Endothelial cell of hepatic sinusoid (primary cell): ENCODE results near the gene AGBL4.

ENCODE experiments used
- in situ Hi-C: cut with HindIII; loops from 2 replicates; pipeline ENCODE4 v1.10.0; 2017; ENCODE audit warnings: low sequenced_read_pairs

Gene AGBL4

DNA sequence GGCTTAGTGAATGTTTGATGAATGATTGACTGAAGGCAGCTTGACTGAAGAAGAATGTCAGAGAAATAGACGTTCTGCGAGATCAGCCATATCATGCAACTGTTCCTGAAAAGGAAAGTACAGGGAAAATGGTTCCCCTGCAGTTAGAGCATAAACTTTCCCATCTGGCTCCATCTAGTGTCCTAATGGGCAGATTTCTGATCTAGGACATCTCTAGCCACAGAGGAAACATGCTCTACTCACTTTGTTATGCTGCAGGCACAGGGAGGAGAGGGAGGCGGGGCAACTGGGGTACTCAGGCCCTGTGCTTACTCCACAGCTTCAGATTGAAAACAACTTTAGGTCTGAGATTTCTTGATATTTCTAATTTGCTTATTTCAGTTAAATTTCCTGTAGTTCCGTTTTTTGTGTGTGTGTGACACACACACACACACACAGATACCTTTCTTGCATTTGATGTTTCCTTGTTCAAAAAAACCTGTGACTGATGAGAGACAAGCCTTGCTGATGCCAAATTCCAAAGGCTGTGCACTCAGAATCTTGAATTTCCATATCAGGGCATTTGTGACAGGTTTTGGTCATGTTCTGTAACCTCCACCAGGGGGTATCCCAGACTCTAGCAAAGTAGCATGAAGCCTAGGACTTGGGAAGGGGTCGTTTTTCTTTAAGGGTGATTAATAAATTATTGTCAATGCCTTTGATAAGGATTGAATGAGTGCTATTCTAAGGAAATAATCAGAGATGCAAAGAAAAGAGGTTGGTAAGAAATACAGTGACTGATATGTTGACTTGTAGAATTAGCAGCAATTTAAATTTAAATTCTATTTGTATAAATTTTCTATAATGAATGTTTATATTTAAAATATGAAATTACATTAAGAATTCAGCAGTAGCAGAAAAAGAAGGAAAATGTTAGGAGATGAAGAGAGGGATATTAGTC is 1107.4 kb downstream of the AGBL4 start:
- in situ Hi-C loops, result no loop called here

DNA sequence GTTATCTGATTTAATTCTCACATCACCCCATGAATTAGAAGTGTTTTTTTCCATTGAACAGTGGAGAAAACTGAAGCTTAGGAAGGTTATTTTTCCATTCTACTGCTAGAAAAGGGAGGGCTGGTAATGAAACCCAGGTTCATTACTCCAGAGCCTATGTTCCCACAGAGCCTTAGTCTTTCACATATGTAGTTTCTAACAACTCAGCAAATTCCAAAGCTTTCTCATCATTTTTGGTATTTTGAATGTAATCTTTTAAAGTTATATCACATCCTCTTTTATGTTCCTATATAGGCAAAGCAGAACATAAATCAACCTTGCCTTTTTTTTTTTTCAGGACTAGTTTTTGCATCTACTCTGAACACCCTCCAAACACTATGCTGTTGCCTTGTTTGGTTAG is 1115.1 kb downstream of the AGBL4 start:
- in situ Hi-C loops, result no loop called here

DNA sequence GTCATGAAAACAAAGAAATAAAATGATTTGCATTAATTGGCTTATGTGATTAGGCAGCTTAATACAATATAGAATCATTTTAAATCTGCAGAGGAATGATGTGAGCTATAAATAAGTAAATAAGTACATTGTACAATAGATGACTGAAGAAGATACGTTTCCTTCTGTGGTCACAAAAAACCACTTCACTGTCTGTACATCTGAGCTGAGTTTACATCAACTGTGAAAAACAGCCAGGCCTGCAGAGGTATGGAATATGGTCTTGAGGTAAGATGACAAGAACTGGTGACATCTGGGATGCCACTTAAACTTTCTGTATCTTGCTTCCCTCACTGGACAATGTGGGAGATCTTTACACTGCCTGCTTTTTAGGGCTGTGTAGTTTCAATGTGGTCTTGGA is 1117.0 kb downstream of the AGBL4 start:
- in situ Hi-C loops, result no loop called here

DNA sequence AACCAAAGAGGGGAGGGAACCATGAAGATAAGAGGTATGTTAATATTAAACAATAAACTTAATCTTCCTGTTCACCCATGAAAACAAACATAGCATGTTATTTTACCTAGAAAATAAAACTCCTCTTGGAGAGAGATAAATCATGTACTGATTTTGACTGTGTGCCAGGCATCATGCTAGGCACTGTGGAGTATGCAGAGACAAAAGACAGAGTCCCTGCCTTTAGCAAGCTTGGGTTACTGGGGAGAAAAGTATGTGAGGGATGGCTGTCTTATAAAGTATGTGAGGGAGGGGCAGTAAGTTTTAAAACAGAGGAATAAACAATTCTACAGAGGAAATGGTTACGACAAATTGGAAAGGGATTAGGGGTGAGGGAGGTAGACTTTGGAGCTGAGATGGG is 1117.6 kb downstream of the AGBL4 start:
- in situ Hi-C loops, result no loop called here

DNA sequence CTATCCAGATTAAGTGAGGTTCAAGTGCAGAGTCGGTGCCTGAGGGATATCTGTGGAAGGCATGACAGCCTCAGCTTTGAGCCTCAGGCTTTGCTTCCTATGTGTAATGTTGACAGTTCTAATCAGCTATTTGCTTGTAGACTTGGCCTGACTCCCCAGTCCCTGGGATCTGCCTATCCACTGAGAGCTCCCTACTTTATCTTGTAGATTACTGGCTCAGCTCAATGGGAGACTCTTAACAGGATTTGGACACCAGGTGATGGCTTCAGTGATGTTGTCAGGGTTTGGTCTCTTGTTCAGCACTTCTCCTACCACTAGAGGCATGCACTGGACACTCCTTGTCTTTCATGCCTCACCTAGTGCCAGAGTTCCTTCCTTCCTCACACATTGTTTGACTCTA is 1120.5 kb downstream of the AGBL4 start:
- in situ Hi-C loops, result no loop called here

DNA sequence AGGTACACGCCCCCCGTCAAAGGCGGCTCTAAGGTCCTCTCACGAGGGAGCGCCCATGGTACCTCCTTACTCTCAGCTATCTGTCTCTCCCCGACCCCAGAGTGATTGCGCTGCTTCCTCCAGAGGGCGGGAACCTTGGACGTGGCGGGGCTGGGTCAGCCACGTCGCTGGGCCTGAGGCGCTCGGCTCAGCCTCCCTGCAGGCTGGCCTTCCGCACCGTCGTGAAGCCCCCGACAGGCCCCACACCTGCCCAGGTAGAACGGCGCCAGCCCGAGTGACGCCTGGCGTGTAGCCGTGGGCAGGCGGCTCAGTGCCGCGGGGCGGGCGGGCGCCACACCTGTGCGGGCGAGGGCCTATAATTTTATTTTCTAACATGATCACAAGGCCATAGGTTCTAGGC is 1124.9 kb downstream of the AGBL4 start:
- in situ Hi-C loops, result no loop called here

DNA sequence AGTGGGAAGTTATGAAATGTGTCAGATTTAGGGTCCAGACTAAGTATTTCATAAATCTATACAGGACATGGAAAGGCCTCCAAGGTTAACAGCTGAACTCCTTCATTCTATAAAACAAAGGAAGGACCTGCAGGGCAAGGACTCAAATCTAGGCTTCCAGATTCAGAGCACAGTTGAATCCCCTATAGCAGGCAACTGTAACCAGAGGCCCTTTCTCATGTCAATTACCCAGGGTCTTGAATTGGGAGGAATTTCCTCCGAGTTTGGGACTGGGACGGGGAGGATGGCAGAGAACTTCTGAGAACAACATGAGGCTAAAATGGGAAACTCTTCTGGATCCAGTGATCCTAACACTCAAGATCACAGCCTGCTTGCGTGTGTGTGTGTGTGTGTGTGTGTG is 1134.1 kb downstream of the AGBL4 start:
- in situ Hi-C loops, result no loop called here

DNA sequence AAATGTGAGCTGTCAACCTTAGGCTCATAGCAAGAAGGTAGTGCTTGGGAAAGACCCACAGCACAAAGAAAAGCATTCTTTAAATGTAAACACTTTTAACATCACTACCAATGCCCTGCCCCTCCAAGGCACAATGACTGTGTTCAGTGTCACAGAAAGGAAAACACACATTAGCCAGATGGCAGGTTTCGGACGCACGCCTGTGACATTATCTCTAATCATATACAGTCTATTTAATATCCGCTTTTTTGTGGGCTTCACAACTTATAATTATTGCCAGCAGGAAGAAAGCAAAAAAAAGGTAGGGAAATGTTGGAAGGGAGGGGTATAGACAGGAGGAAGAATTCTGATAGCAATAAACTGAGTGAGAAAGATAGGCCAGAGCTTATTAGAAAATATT is 1134.7 kb downstream of the AGBL4 start:
- in situ Hi-C loops, result no loop called here

DNA sequence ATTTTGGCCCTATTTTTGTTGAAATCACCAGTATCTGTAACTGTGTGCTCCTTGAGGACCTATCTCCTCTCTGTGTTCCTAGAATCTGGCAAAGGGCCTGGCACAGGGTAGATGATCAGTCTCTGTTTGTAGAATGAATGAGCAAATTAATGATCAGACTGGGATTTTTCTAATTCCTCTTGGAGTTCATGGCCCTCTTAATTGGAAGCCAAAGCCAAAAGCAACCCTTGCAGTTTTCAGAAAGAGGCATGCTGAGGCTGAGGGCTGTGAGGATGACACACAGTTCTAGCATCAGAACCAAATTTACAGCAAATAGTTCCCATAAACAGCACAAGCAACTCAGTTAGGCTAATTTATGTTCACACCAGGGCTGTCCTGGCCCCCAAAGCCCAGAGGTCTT is 1136.0 kb downstream of the AGBL4 start:
- in situ Hi-C loops, result no loop called here

DNA sequence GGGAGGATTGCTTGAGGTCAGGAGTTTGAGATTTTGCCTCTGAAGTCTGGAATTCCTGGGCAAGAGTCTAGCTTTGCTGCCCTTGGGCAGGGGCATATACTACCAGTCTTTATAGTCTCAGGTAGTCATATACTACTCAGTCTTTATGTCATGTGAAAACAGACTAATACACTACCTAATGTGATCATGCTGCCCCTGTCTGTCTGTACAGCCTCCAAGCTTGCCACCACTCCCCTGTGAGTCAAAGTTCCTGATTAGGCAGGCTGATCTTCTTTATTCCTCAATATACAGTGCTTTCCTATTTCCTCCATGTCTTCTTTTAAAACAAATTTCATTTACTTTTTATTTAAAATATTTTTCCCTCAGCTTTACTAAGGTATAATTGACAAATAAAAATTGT is 1141.7 kb downstream of the AGBL4 start:
- in situ Hi-C loops, result no loop called here

DNA sequence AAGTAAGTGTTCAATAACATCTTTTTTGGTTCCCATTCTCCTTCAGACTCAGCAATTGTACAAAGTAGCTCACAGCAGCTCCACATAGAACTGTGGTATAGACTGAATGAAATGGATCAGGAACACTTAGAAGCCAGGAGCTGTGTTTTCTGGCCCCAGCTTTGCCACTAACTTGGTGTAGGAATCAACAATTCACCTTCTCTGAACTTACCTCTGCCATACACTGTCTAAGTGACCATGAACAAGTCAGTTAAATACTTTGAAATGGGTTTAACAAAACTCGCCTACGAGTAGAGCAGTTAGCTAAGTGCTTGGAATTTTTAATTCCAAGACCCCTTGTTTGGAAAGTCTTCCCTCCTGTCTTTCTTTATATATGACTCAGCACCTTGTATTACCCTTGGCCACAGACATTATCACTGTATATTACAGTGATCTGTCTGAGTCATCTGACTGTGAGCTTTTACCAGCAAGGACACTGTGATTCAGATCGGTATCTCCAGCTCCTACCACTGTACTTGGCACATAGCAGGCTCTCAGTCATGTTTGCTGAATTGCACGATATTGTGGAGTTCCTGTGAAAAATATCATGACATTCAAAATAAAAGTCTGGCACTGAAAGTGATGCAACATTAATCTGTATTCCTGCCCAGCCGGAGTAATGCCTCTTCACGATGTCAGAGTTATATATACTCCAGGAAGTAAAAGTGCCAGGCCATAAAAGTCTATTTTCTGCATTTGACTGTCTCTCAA is 1145.4 kb downstream of the AGBL4 start:
- in situ Hi-C loops, result no loop called here

DNA sequence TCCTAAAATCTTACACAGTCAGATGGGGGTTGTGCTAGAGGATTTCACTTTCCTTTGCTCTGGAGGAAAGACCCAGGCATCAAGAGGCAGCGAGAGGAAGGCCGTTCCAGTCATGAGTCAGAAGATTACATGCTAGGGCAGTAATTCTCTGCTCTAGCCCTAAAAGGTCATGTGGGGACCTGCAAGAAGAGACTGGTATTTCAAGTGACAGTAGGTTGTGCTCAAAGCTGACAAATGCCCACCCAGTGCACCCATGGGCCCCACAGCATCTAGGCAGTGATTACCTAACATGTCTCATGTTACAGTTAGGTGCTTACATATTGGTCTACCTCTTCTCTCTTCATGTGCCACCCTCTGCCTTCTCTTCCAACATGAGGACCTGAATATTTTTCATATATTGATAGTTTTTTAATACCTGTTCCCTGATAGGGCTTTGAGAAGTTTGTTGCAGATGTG is 1147.4 kb downstream of the AGBL4 start:
- in situ Hi-C loops, result no loop called here

DNA sequence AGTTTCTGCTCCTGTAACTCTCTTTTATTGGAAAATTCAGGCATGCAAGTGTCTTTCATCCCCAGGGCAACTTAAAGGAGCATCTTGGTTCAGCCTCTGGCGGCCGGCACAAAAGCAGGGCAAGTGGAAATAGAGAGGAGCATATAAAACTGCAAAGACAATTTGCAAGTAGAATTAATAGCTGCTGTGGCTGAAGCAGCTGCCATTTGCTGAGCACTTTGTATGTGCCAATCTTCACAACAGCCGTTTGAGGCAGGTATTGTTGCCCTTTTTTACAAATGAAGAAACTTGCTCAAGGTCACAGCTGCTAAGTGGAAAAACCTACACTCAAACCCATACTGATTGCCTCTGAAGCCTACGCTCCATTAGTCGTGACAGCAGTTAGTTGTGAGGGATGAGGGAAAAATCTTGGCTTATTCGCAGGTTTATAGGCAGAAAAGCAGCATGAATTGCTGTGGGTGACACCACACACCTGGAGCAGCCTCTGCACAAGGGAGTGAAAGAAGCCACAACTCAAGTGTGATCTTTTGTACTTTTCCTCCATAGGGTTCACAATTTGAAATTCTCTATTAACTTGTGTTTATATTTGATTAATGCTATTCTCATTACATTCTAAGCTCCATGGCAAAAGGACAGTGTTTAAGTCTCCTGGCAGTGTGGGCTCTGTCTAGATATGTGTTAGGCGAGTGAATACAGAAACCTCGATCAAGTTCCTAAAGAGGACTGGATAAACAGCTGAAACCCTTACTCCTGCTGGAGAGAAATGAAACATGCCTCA is 1148.0 kb downstream of the AGBL4 start:
- in situ Hi-C loops, result no loop called here

DNA sequence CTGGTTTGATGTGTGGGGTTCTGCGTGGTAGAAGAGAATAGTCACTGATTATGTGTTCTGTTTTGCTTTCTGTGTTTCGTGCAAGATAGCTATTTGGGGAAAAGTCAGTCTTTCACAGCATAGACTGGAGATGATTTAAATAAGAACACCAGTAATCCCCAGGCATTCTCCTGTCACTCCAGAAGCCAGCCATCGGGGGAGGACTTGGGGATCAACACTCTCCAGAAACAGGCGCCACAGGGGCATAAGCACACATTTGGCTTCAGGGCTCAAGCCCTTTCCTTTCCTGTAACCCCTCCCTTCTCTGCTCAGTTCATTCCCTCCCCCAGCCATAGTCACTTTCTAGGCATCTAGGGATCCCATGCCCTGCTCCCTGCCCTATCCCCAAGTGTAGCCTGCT is 1149.8 kb downstream of the AGBL4 start:
- in situ Hi-C loops, result no loop called here

DNA sequence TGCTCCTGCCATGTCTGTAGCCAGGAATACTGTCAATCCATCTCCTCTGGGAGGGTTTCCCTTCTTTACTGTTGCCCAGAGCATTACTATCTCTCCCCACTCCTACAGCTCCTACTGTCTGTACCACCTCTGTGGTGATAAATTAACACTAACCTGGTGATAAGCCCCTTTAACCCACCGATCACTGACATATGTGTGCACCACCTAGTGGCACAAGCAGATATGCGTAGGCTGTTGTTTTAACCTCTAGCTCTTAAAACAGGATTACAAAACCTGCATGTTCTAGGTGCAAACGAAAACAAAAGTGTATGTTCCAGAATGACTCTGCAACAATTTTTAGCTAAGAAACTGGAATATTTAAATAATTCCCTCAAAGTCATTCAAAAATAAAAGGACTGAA is 1153.2 kb downstream of the AGBL4 start:
- in situ Hi-C loops, result no loop called here

DNA sequence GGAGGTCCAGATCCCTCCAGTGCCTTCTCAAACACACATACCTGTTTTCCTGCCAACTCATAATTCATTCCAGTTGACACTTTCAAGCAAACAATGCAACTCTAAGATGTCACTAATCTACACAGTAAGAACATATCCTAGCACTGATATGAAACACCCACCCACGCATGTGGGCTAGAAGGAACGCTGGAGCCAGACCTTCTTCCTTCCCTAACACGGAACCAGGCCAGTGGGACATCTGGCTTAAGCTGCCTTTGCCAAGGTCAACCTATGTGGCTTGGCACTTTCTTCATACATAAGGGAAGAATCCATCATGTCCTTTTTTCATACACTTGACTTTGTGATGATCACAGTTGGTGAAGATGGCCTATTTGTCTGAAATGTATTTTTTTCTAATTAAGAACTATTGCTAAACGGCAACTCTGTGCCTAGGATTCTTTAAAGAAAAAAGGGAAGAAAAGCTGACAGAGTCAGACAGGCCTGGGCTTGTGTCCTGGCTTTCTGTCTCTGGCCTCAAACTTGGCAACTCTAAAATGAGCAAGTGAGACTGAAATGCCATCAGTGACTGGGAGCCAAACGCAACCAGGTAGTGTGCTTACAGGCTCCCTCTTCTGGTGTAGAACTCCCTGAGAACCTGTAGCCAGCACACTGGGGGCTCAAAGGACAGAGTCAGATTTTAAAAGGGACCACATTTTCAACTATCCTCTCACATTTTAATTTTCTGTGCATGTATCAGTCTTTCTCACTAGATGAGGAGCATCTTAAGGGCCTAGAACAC is 1154.4 kb downstream of the AGBL4 start:
- in situ Hi-C loops, result no loop called here

DNA sequence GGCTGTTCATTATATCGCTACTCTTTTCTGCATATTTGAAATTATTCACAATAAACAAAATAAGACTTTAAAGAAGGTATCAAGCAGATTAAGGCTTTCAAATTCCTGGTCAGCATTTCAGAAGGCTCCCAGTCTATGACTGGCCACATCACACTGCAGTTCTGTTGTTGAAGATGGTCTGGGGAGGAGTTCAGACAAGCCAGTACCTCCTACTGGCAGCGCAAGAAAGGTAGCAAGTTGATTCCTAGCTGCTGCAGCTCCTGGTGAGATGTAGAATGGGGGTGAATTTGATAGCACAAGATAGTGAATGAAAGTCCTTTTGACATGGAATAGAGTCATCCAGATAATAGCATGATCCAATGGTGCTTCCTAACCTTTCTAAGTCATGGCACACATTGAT is 1158.8 kb downstream of the AGBL4 start:
- in situ Hi-C loops, result no loop called here

DNA sequence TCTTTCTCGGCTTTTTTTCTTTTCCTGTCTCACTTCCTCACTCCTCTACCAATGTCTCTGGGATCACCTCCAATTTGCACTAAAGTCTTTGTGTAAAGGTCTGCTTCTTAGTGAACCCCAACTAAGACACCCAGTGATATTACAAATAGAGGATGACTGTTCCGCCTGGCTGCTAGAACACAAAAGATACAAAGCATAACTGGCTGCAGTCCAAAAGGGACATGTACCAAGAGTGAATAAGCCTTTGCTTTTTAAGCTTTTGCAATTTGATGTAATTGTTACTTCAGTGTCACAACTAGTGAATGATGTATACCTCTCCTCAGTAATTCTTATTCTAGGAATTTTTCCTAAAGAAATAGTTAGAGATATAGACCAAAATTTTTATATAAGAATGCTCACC is 1164.3 kb downstream of the AGBL4 start:
- in situ Hi-C loops, result no loop called here

DNA sequence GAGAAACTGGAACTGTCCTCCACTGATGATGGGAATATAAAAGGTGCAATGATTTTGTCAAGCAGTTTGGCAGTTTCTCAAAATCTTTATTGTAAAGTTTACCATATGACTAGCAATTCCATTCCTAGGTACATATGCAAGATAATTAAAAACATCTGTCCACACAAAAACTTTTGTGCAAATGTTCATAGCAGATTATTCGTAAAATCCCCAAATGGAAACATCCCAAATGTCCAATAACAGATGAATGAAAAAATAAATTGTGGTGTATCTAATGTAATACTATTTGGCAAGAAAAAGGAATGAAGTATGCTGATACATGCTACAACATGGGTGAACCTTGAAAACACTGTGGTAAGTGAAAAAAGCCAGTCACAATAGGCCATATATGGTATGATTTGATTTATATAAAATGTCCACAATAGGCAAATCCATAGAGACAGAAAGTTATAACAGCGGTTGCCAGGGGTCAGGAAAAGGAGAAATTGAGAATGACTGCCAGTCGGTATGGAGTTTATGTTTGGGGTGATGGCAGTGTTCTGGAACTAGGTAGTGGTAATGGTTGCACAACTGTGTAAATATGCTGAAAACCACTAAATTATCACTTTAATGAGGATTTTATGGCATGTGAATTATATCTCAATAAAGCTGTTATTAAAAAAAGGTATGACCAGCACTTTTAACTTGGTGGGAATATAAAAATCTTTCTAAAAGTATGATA is 1165.4 kb downstream of the AGBL4 start:
- in situ Hi-C loops, result no loop called here

DNA sequence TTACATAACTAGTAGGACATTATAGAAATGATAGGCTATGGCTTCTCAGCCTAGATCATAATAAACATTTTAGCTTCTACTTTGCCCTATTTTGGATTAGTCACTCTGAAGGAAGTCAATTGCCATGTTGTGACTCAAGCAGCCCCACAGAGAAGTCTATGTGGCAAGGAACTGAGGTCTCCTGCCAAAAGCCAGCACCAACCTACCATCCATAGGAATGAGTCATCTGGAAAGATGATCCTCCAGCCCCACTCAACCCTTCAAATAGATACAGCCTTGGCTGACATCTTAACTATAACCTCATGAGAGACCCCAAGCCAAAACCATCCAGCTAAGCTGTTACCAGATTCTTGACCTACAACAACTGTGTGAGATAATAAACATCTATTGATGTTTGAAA is 1170.7 kb downstream of the AGBL4 start:
- in situ Hi-C loops, result no loop called here
